B cell (primary cell): Measurements from ENCODE around the gene PSMG2. TPM values are rescaled to one million over a fixed set of nuclear protein-coding genes. Genes with fewer than 3 reads are reported as not detected.

ENCODE experiments used
- ATAC-seq: fragments of 200-7000 bp; cut with Tn5 transposase; one replicate; pipeline ENCODE4 v1.10.0; 2021; ENCODE audit warnings: low read depth, mild to moderate bottlenecking, moderate number of reproducible peaks, moderate library complexity
- CTCF ChIA-PET: fragments of 350-600 bp; sonication (Branson Sonifier 250); formaldehyde crosslinking; loops from one replicate; lab custom pipeline; 2021; ENCODE audit warnings: antibody characterized with exemption, inconsistent platforms; lab: Charles Lee
- POLR2A ChIA-PET: fragments of 350-600 bp; sonication (Branson Sonifier 250); formaldehyde crosslinking; loops from one replicate; lab custom pipeline; 2021; ENCODE audit warnings: antibody characterized with exemption; lab: Charles Lee
- DNase-seq: peaks from one replicate; pipeline ENCODE4 v3.0.0; 2013
- H2AFZ ChIP-seq: 2 replicates; pipeline ENCODE4 v1.6.1; 2012; ENCODE audit warnings: mild to moderate bottlenecking, low read depth, low read length; ENCODE audit not compliant: insufficient read depth, poor library complexity, severe bottlenecking
- H3K27ac ChIP-seq, 2 donors: 1 replicate in 1 of 2; 2 replicates in 1 of 2; pipeline ENCODE4 v1.5.1; 2012 to 2013; ENCODE audit warnings: low read length in 2 of 2, mild to moderate bottlenecking in 2 of 2, moderate library complexity in 1 of 2
- H3K27me3 ChIP-seq, 4 experiments: fragments of 200-600 bp in 1 of 4; sonication (generic) in 1 of 4; replicated peaks in 1 of 4; 1 replicate in 2 of 4; 2 replicates in 2 of 4; pipeline versions ENCODE4 v1.6.1 to v1.7.0; 2013 to 2016; ENCODE audit warnings: low read length in 3 of 4, mild to moderate bottlenecking in 2 of 4, mixed read lengths in 1 of 4, moderate library complexity in 1 of 4; ENCODE audit not compliant: insufficient read depth in 4 of 4, control insufficient read depth in 3 of 4; ENCODE audit errors: control extremely low read depth in 1 of 4
- H3K36me3 ChIP-seq, 2 experiments: replicated peaks in 1 of 2; 1 replicate in 1 of 2; 2 replicates in 1 of 2; pipeline versions ENCODE4 v1.6.1 to v1.7.1; 2013; ENCODE audit warnings: low read length in 1 of 2; ENCODE audit not compliant: insufficient read depth in 2 of 2, control insufficient read depth in 1 of 2; ENCODE audit errors: control extremely low read depth in 1 of 2, extremely low read depth in 1 of 2
- H3K4me1 ChIP-seq, 2 donors: fragments of 200-600 bp in 1 of 2; sonication (generic) in 1 of 2; 1 replicate in 1 of 2; 2 replicates in 1 of 2; pipeline versions ENCODE4 v1.5.1 to v1.6.1; 2013 to 2017; ENCODE audit warnings: low read length in 2 of 2; ENCODE audit not compliant: control insufficient read depth in 2 of 2, insufficient read depth in 2 of 2
- H3K4me2 ChIP-seq: replicated peaks from 2 replicates; pipeline ENCODE3; 2012; ENCODE audit warnings: mild to moderate bottlenecking, low read depth, low read length; ENCODE audit not compliant: poor library complexity, severe bottlenecking
- H3K4me3 ChIP-seq, 5 experiments: fragments of 200-600 bp in 1 of 5; sonication (generic) in 1 of 5; 1 replicate in 3 of 5; 2 replicates in 2 of 5; pipeline versions ENCODE4 v1.5.1 to v1.7.0; 2011 to 2016; ENCODE audit warnings: low read length in 4 of 5, mild to moderate bottlenecking in 4 of 5, low read depth in 2 of 5, control low read depth in 1 of 5, moderate library complexity in 1 of 5; ENCODE audit not compliant: insufficient read depth in 1 of 5; ENCODE audit errors: control extremely low read depth in 1 of 5, extremely low read depth in 1 of 5
- H3K79me2 ChIP-seq: fragments of 200-600 bp; sonication (generic); one replicate; pipeline ENCODE4 v1.6.0; 2016; ENCODE audit warnings: low read length; ENCODE audit not compliant: control insufficient read depth, insufficient read depth
- H3K9ac ChIP-seq: fragments of 200-600 bp; sonication (generic); 2 replicates; pipeline ENCODE4 v1.6.1; 2017; ENCODE audit warnings: mild to moderate bottlenecking, low read length, moderate library complexity
- H3K9me3 ChIP-seq, 3 donors: one replicate each; pipeline versions ENCODE4 v1.6.1 to v1.7.1; 2013; ENCODE audit warnings: low read length in 2 of 3; ENCODE audit not compliant: control insufficient read depth in 2 of 3, insufficient read depth in 1 of 3; ENCODE audit errors: control extremely low read depth in 1 of 3
- H4K20me1 ChIP-seq: 2 replicates; pipeline ENCODE4 v1.6.0; 2012; ENCODE audit warnings: mild to moderate bottlenecking, low read length; ENCODE audit not compliant: insufficient read depth, control insufficient read depth, poor library complexity, severe bottlenecking
- H3K27ac Mint-ChIP-seq: one replicate; pipeline ENCODE4 v1.8.0; 2021; ENCODE audit warnings: mixed read lengths
- H3K27me3 Mint-ChIP-seq: one replicate; pipeline ENCODE4 v1.8.0; 2021; ENCODE audit warnings: mixed read lengths
- H3K4me1 Mint-ChIP-seq: one replicate; pipeline ENCODE4 v1.8.0; 2021; ENCODE audit warnings: mixed read lengths
- H3K4me3 Mint-ChIP-seq: one replicate; pipeline ENCODE4 v1.8.0; 2021; ENCODE audit warnings: mixed read lengths
- H3K9me3 Mint-ChIP-seq: one replicate; pipeline ENCODE4 v1.8.0; 2022; ENCODE audit warnings: mixed read lengths; ENCODE audit not compliant: insufficient read depth
- CTCF ChIP-seq: fragments of 200-600 bp; IDR thresholded peaks from one replicate; pipeline ENCODE4 v1.8.0; 2022; ENCODE audit warnings: antibody characterized with exemption, mild to moderate bottlenecking
- EZH2 ChIP-seq: IDR thresholded peaks from 2 replicates; pipeline ENCODE4 v1.6.1; 2012; ENCODE audit warnings: borderline replicate concordance, low read depth, mild to moderate bottlenecking, moderate library complexity, low read length; ENCODE audit not compliant: insufficient read depth, poor library complexity, severe bottlenecking
- WGBS: methylation state at CpG from one replicate; pipeline ENCODE4 v1.1.5; 2013; ENCODE audit warnings: missing lambda C conversion rate; ENCODE audit not compliant: insufficient coverage; 5-methylcytosine and 5-hydroxymethylcytosine counted together
- intact Hi-C: fragments of 100-400 bp; cut with micrococcal nuclease; formaldehyde crosslinking; loops from one replicate; pipeline ENCODE4 v1.10.0; 2022
- polyA plus RNA-seq: library from polyadenylated mRNA; depleted of rRNA; stranded (reverse); fragments of >200 nt; gene quantifications from 2 replicates; pipeline ENCODE4 v1.2.3, GENCODE V29; 2012
- total RNA-seq, 2 donors: library from RNA; stranded (reverse); fragments of 120-200 nt in 1 of 2; gene quantifications; 1 replicate in 1 of 2; 2 replicates in 1 of 2; pipeline versions ENCODE4 v1.2.3 to v1.2.4, GENCODE V29; 2013 to 2022

The PSMG2 gene
- total and polyA plus RNA-seq, 2 donors (not counting 1 experiment from before 2014, with no cell fraction given) = 31.8 to 64.1 TPM

- no peaks in the 10 kb centered on the region for H4K20me1 ChIP-seq
- DNase-seq (no peak), ATAC-seq (no peak)
- H3K27ac Mint-ChIP-seq = no peak overlapping the region
- H3K9ac ChIP-seq = no peak overlapping the region
- WGBS = no CpG with 5 or more reads among the region's 4 CpGs
- no peak overlapping the region for H3K4me2 ChIP-seq
- no peaks in the 10 kb centered on the region for H3K9me3 Mint-ChIP-seq
- no peak for TF ChIP-seq CTCF
- no peak for TF ChIP-seq EZH2
- H3K79me2 ChIP-seq = no peaks in the 10 kb centered on the region
- no peaks in the 10 kb centered on the region for H3K27me3 ChIP-seq
- H3K4me3 Mint-ChIP-seq = no peak overlapping the region
- no peaks in the 10 kb centered on the region for H3K4me1 Mint-ChIP-seq
- POLR2A ChIA-PET = no interaction called here
- H3K27me3 Mint-ChIP-seq = no peaks in the 10 kb centered on the region
- H3K4me3 ChIP-seq = no peak overlapping the region
- intact Hi-C loops = no loop called here
- no peaks in the 10 kb centered on the region for H3K36me3 ChIP-seq
- H3K4me1 ChIP-seq = no peaks in the 10 kb centered on the region
- H3K9me3 ChIP-seq = no peaks in the 10 kb centered on the region
- CTCF ChIA-PET = no interaction called here
- H3K27ac ChIP-seq = no peak overlapping the region
- H2AFZ ChIP-seq = no peak overlapping the region
These were observed 13.5 kb upstream of the PSMG2 start for GRCh38 chr18:12689256-12689850.

DNA sequence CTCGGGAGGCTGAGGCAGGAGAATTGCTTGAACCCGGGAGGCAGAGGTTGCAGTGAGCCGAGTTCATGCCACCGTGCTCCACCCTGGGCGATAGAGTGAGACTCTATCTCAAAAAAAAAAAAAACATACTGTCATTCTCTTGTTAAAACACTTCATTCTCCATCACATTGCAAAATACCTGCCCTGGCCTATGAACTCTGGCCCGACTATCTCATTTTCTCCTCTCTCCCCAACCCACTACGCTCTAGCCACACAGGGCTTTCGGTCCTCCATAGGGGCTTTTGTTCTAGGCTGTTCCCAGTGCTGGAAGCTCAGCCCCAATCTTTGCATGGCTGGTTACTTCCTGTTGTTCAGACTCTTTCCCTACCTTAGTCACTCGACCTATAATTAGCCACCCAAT is 10.6 kb upstream of the PSMG2 start:
- Histone ChIP-seq H3K9me3 (no peaks in the 10 kb centered on the region), H3K36me3 (no peaks in the 10 kb centered on the region), H3K27me3 (no peaks in the 10 kb centered on the region), H4K20me1 (no peaks in the 10 kb centered on the region), H3K9ac (no peak overlapping the region), H3K27ac (no peak overlapping the region), H3K4me3 (no peak overlapping the region), H3K4me2 (no peak overlapping the region), H2AFZ (no peak overlapping the region), H3K79me2 (no peaks in the 10 kb centered on the region), H3K4me1 (no peaks in the 10 kb centered on the region)
- Mint-ChIP-seq H3K9me3 (no peaks in the 10 kb centered on the region), H3K4me1 (no peaks in the 10 kb centered on the region), H3K4me3 (no peak overlapping the region), H3K27me3 (no peaks in the 10 kb centered on the region), H3K27ac (peak overlapping the region; percentile 22)
- 96% methylated on average over 9 of the region's 9 CpGs for WGBS
- ChIA-PET POLR2A (no interaction called here), CTCF (no interaction called here)
- TF ChIP-seq CTCF (no peak), EZH2 (no peak)
- intact Hi-C loops = no loop called here
- ATAC-seq (no peak), DNase-seq (no peak)
